Adrenal gland (tissue), 5 donors: ENCODE measurements around the gene ART3.

Source experiments
- POLR2A ChIP-seq, 2 donors: fragments of 450-650 bp; IDR thresholded peaks; one replicate each; pipeline ENCODE4 v1.6.1; 2017; ENCODE audit warnings: antibody characterized with exemption in 2 of 2, mild to moderate bottlenecking in 2 of 2, moderate library complexity in 1 of 2
- TF ChIP-seq, protein P1 (sequence below), 6 experiments: fragments of 450-650 bp in 4 of 6; fragments of 200-600 bp in 2 of 6; sonication (generic) in 1 of 6; IDR thresholded peaks; 1 replicate in 5 of 6; 2 replicates in 1 of 6; pipeline versions ENCODE4 v1.5.1 to v1.8.0; 2016 to 2021; ENCODE audit warnings: antibody characterized with exemption in 6 of 6, mild to moderate bottlenecking in 2 of 6, moderate library complexity in 1 of 6
- donor health status: DM: no; HTN: no; CAD: no.

DNA sequence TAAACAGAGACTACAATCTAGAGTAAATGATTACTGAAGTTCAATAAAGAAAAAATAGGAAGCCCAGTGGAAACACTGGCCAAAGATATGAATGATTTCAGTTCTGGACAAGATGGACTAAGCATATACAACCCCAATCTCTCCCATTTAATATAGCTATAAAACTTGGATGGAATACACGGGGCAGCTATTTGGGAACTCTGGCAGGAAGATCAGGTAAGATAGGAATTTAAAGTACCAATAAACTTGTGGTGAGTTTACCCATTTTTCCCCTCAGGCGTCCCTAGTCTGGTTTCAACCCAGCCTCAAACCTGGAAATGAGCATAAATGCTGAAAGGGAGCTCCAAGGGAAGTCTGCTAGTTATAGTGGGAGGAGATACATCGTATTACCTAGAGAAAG is 53.2 kb downstream of the ART3 start:
- TF ChIP-seq POLR2A (IDR thresholded peaks at IDR 0.05) = no peak
- TF ChIP-seq, protein P1, sequence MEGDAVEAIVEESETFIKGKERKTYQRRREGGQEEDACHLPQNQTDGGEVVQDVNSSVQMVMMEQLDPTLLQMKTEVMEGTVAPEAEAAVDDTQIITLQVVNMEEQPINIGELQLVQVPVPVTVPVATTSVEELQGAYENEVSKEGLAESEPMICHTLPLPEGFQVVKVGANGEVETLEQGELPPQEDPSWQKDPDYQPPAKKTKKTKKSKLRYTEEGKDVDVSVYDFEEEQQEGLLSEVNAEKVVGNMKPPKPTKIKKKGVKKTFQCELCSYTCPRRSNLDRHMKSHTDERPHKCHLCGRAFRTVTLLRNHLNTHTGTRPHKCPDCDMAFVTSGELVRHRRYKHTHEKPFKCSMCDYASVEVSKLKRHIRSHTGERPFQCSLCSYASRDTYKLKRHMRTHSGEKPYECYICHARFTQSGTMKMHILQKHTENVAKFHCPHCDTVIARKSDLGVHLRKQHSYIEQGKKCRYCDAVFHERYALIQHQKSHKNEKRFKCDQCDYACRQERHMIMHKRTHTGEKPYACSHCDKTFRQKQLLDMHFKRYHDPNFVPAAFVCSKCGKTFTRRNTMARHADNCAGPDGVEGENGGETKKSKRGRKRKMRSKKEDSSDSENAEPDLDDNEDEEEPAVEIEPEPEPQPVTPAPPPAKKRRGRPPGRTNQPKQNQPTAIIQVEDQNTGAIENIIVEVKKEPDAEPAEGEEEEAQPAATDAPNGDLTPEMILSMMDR (IDR thresholded peaks at IDR 0.05) = no peak
